SW480 (cell line): Measurements from ENCODE around the gene OR2M4.
A peak's percentile ranks its signal among the peaks of the same experiment; 100 is the strongest.
"Not testable (repeated sequence)": the region's sequence is repeated elsewhere in the genome, so short reads cannot be mapped to it uniquely, and the experiment has no call there.

Source experiments
- DNase-seq: peaks from one replicate; pipeline ENCODE4 v3.0.0-alpha.2; 2016; ENCODE audit warnings: low spot score

OR2M4 gene, protein sequence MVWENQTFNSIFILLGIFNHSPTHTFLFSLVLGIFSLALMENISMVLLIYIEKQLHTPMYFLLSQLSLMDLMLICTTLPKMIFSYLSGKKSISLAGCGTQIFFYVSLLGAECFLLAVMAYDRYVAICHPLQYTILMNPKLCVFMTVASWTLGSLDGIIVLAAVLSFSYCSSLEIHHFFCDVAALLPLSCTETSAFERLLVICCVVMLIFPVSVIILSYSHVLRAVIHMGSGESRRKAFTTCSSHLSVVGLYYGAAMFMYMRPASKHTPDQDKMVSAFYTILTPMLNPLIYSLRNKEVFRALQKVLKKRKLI

DNA sequence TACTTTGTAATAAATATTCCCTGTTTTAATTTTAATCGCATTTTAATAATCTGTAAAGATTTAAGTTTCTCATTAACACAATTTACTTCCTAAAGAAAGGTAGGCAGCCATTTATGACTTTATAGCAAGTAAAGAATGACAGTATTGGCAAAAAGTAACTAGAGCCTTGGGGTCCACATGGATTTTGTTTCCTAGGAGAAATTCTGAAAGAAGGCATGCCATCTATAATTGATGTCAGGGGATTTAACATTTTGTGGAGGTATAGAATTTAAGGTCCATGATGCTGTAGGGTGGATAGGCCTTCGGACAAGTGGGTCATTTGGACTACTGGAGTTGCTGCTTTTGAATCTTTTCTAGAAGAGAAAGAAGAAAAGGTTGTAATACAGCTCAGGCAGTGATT is at the start of gene OR2M4:
TSS of gene OR2M4 (plus strand) at position 301 of the 400 bp plus-strand sequence. CDS start 7,512 bp downstream, outside the sequence.
- DNase-seq = no peak

DNA sequence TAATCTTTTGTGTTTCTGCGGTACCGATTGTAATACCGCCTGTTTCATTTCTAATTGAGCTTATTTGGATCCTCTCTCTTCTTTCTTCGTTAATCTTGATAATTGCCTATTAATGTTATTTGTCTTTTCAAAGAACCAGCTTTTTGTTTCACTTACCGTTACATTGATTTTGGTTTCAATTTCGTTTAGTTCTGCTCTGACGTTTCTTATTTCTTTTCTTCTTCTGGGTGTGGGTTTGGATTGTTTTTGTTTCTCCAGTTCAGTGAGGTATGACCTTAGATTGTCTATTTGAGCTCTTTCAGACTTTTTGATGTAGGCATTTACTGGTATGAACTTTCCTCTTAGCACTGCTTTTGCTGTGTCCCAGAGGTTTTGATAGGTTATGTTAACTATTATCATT is 47.2 kb upstream of the OR2M4 start:
- DNase-seq = no peak

DNA sequence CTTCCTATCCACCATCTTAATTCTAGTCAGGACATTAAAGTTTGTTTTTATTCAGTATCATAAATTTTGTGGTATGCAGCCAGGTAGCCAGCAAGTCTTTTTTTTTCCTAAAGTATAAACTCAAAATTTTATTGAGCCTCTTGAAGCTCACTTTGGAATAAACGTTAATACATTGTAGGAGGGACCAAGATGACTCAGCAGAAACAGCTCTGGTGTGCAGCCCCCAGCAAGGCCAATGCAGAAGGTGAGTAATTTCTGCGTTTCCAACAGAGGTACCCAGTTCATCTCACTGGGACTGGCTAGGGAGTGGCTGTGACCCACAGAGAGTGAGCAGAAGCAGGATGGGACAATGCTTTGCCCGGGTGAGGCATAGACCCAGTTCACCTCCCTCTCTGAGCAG is 43.9 kb upstream of the OR2M4 start:
- no peak for DNase-seq

- DNase-seq = no peak
Observed at GRCh38 chr1:248189026-248189425, 42.2 kb upstream of the OR2M4 start.

DNA sequence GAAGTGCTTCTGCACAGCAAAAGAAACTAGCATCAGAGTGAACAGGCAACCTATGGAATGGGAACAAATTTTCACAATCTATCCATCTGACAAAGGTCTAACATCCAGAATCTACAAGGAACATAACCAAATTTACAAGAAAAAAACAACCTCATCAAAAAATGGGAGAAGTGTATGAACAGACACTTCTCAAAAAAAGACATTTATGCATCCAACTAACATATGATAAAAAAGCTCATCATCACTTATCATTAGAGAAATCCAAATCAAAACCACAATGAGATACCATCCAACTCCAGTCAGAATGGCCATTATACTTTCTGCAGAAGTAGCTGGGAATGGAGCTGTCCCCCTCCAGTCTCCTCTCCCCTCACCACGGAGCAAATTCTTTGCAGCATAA is 37.1 kb upstream of the OR2M4 start:
- no peak for DNase-seq

DNA sequence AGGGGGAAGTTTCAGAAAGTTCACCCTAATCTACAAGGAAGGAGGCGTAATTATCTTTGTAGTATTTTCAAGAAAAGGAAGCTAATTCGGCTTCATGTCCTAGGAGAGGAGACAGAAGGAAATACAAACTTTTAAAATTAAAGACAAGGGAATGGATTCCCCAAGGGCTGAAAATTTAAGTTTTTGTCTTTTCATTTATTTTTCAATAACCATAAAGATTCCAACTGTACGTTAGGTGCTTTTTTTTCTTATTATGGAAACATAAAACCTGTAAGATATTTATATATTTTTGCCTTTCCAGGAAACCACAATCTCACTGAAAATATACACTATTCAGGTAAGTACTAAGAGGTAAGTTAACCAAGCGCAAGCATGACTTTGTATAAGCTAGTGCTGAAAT is 34.3 kb upstream of the OR2M4 start, which contains the start of gene OR2M3:
TSS of gene OR2M3 (plus strand) at position 301 of the 400 bp plus-strand sequence. CDS start 5,803 bp downstream, outside the sequence.
- no peak for DNase-seq

GRCh38 chr1:248215880-248216279 is 15.3 kb upstream of the OR2M4 start:
- no peak for DNase-seq

DNA sequence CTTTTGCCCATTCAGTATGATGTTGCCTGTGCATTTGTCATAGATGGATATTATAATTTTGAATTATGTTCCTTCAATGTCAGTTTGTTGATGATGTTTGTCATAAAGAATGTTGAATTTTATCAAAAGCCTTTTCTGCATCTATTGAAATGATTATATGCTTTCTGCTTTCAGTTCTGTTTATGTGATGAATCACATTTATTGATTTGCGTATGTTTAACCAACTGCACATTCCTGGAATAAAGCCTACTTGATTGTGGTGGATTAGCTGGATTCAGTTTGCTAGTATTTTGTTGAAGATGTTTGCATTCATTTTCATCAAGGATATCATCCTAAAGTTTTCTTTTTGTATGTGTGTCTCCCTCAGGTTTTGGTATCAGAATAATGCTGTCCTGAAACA is 5.7 kb upstream of the OR2M4 start:
- no peak for DNase-seq

DNA sequence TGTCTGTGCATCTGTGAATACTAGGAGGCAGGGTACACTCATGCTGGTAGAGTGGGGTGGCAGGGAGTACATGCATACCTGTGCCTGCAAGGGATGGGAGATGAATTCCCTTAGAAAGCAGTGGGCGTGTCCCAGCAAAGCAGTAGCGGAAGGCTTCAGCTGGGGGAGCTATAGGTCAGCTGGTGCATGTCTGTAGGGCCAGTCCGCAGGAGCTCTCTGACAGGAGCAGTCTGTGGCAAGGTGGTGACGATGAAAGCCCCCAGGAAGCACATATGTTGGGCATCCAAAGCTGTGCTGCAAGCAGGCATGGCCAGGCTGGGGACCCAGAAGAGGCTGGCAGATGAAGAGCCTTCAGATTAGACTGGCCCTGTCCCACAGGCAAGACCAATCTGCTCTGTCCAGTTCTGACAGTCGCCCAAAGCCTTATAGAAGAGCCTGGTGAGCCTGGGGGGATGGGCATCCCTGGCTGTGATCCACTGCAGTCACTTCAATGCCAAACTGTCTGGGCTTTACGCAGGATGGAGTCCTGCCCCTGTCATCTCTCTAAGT is 1.8 kb upstream of the OR2M4 start:
- peak; percentile 29 for DNase-seq

DNA sequence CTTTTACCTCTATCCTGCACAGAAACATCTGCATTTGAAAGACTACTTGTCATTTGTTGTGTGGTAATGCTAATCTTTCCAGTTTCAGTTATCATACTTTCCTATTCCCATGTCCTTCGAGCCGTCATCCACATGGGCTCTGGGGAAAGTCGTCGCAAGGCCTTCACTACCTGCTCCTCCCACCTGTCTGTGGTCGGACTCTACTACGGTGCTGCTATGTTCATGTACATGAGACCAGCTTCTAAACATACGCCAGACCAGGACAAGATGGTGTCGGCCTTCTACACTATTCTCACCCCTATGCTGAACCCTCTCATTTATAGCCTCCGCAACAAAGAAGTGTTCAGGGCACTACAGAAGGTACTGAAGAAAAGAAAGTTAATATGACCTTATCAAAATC is 8.3 kb downstream of the OR2M4 start:
- DNase-seq = no peak

DNA sequence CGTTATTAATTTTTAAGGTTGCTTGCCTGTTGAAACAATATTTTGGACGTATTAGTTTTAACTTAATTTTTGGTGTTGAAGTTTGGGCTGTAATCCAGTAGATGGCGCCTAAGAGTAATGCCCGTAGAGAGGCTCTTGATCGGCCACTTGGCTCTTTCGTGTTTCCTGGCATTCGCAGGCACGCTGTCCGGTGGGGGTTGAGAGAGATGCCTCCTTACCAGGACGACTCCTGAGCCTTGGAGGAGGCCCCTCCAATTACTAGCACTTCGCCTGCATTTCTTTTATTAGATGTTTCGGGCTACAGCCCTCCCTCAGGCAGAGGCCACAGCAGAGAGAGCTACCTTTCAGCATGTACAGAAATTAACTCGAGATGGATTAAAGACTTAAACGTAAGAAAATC is 12.0 kb downstream of the OR2M4 start:
- peak; percentile 53 for DNase-seq

DNA sequence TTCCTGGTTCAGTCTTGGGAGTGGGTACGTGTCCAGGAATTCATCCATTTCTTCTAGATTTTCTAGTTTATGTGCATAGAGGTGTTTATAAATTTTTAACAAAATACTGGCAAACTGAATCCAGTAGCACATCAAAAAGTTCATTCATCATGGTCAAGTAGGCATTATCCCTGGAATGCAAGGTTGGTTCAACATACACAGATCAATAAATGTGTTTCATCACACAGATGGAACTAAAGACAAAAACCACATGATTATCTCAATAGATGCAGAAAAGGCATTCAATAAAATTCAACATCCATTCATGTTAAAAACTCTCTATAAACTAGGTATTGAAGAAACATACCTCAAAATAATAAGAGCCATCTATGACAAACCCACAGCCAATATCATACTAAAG is 28.1 kb downstream of the OR2M4 start:
- DNase-seq = not testable (repeated sequence)

DNA sequence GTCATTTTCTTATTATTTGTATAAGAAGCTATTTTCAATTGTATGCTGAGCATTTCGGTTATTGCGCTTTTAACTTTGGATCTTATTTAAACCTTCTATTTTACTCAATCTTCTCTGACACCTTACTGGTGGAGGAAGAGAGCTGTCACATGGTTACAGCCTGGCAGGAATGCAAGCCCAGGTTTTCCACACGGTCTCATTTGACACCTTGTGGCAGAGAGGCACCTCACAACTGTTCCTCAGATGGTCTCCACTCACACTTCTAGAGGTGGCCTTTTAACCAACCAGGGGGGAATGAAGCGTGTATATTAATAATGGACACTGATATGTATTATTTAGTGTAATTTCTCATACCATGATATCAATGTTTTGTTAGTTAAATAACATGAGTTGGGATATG is 37.0 kb downstream of the OR2M4 start:
- no peak for DNase-seq

GRCh38 chr1:248273225-248273624 is 42.0 kb downstream of the OR2M4 start:
- DNase-seq = not testable (repeated sequence)

- DNase-seq = no peak
Observed at GRCh38 chr1:248277876-248278275, 46.7 kb downstream of the OR2M4 start, which contains the start of gene OR2T33. Gene OR2T33 (minus strand): TSS chr1:248277976. CDS start chr1:248273814, 4,162 bp downstream.

GRCh38 chr1:248288391-248288790 is 57.2 kb downstream of the OR2M4 start:
- no peak for DNase-seq
